Prostate gland (tissue), 2 donors: ENCODE data around the gene PSTK. TPM values are rescaled to one million over a fixed set of nuclear protein-coding genes. Genes with fewer than 3 reads are reported as not detected.
A peak's percentile ranks its signal among the peaks of the same experiment; 100 is the strongest.

Experiments used
- DNase-seq: peaks from one replicate; pipeline ENCODE4 v3.0.0-alpha.2; 2019; ENCODE audit warnings: low spot score
- H3K27ac ChIP-seq, 2 donors: fragments of 200-600 bp; sonication (generic); 2 replicates each; pipeline ENCODE4 v1.5.1; 2017 to 2019
- H3K27me3 ChIP-seq: fragments of 200-600 bp; sonication (generic); replicated peaks from 2 replicates; pipeline ENCODE4 v1.5.1; 2019; ENCODE audit not compliant: insufficient read depth
- H3K36me3 ChIP-seq, 2 donors: fragments of 200-600 bp; sonication (generic); 1 replicate in 1 of 2; 2 replicates in 1 of 2; pipeline versions ENCODE4 v1.5.1 to v1.8.1; 2017 to 2019
- H3K4me1 ChIP-seq: fragments of 200-600 bp; sonication (generic); replicated peaks from 2 replicates; pipeline ENCODE4 v1.5.1; 2019
- H3K4me3 ChIP-seq, 2 donors: fragments of 200-600 bp; sonication (generic); 2 replicates each; pipeline ENCODE4 v1.5.1; 2017 to 2019
- H3K9me3 ChIP-seq: fragments of 200-600 bp; sonication (generic); 2 replicates; pipeline ENCODE4 v1.5.1; 2017
- CTCF ChIP-seq, 4 experiments: fragments of 200-600 bp in 2 of 4; fragments of 450-650 bp in 2 of 4; sonication (generic) in 2 of 4; IDR thresholded peaks; 1 replicate in 3 of 4; 2 replicates in 1 of 4; pipeline ENCODE4 v1.5.1; 2016 to 2019; ENCODE audit warnings: antibody characterized with exemption in 4 of 4, mild to moderate bottlenecking in 2 of 4, moderate library complexity in 2 of 4
- POLR2A ChIP-seq: fragments of 450-650 bp; IDR thresholded peaks from one replicate; pipeline ENCODE4 v1.6.1; 2016; ENCODE audit warnings: antibody characterized with exemption, mild to moderate bottlenecking
- POLR2AphosphoS5 ChIP-seq: sonication (generic); formaldehyde crosslinking; IDR thresholded peaks from one replicate; pipeline ENCODE4 v1.6.1; 2017; ENCODE audit warnings: antibody characterized with exemption
- WGBS: methylation state at CpG from one replicate; pipeline ENCODE4 v1.1.5; 2018; 5-methylcytosine and 5-hydroxymethylcytosine counted together
- intact Hi-C: fragments of 100-400 bp; cut with DNase I; formaldehyde crosslinking; loops from one replicate; pipeline ENCODE4 v1.14.2; 2022
- total RNA-seq, 2 donors: library from RNA; depleted of rRNA; stranded (reverse); fragments of >200 nt; gene quantifications; one replicate each; pipeline ENCODE4 v1.1.0, GENCODE V29; 2016

Gene PSTK
- total RNA-seq, 2 donors from 2014 or later = 5.1 to 10.0 TPM

- WGBS = 97% methylated on average over 3 of the region's 3 CpGs
- no peak for TF ChIP-seq CTCF (IDR thresholded peaks at IDR 0.05)
- TF ChIP-seq POLR2A = no peak
- no peak for TF ChIP-seq POLR2AphosphoS5
- Histone ChIP-seq H3K27me3 (no peaks in the 10 kb centered on the region), H3K27ac (no peak overlapping the region), H3K36me3 (no peaks in the 10 kb centered on the region), H3K9me3 (no peaks in the 10 kb centered on the region), H3K4me1 (no peaks in the 10 kb centered on the region), H3K4me3 (no peak overlapping the region)
- DNase-seq = no peak
- intact Hi-C loops = no loop called here
Observed at GRCh38 chr10:122949296-122949695, 30.9 kb upstream of the PSTK start.

- intact Hi-C loops = loop anchor here (2.0 kb wide), 1 partner anchor 55 kb away; the partner anchor contains the start of genes ACADSB and IKZF5
- 6% methylated on average over 67 of the region's 77 CpGs for WGBS
Observed at GRCh38 chr10:122953902-122954730, 26.1 kb upstream of the PSTK start, which contains the start of gene C10orf88. Gene C10orf88, minus strand, starts transcription at chr10:122954227. Its CDS starts 49 bp downstream, at chr10:122954178.

GRCh38 chr10:122954731-122955050 lies 25.5 kb upstream of the PSTK start:
- H3K4me3 ChIP-seq = peak overlapping the region; percentile 65 to 79
- TF ChIP-seq POLR2A (no peak), CTCF (IDR thresholded peaks at IDR 0.05) (no peak), POLR2AphosphoS5 (no peak)
- DNase-seq = no peak
- H3K27ac ChIP-seq = no peak overlapping the region
- 62% methylated on average over 13 of the region's 13 CpGs for WGBS
- no peaks in the 10 kb centered on the region for H3K36me3 ChIP-seq
- no peaks in the 10 kb centered on the region for H3K9me3 ChIP-seq
- H3K27me3 ChIP-seq = no peaks in the 10 kb centered on the region
- no peaks in the 10 kb centered on the region for H3K4me1 ChIP-seq
- intact Hi-C loops = loop anchor here (2.0 kb wide), 1 partner anchor 54 kb away; the partner anchor contains the start of genes ACADSB and IKZF5

More at GRCh38 chr10:122953902-122954730, 26.1 kb upstream of the PSTK start, which contains the start of gene C10orf88:
- Histone ChIP-seq H3K36me3 (no peaks in the 10 kb centered on the region), H3K9me3 (no peaks in the 10 kb centered on the region), H3K4me1 (no peaks in the 10 kb centered on the region), H3K4me3 (peak within 1 kb of the TSS; percentile 65 to 79), H3K27ac (peak within 1 kb of the TSS; percentile 54 to 71), H3K27me3 (no peaks in the 10 kb centered on the region)
- TF ChIP-seq CTCF (IDR thresholded peaks at IDR 0.05) (peak in 1 of 4 experiments; percentile 19), POLR2AphosphoS5 (peak; percentile 98), POLR2A (peak; percentile 49)
- DNase-seq = peak; percentile 95

- H3K4me1 ChIP-seq = no peaks in the 10 kb centered on the region
- intact Hi-C loops = loop anchor here (2.0 kb wide), 1 partner anchor 53 kb away; the partner anchor contains the start of genes ACADSB and IKZF5
- no peaks in the 10 kb centered on the region for H3K9me3 ChIP-seq
- DNase-seq = no peak
- H3K27ac ChIP-seq = no peak overlapping the region
- no peaks in the 10 kb centered on the region for H3K27me3 ChIP-seq
- no peak overlapping the region for H3K4me3 ChIP-seq
- no peaks in the 10 kb centered on the region for H3K36me3 ChIP-seq
- TF ChIP-seq POLR2AphosphoS5 = no peak
- TF ChIP-seq CTCF (IDR thresholded peaks at IDR 0.05) = no peak
- TF ChIP-seq POLR2A = no peak
- 100% methylated on average over 1 of the region's 1 CpG for WGBS
Observed at GRCh38 chr10:122955892-122956291, 24.3 kb upstream of the PSTK start.
